ENCODE measurements around the gene OR6N1.

The OR6N1 gene, protein sequence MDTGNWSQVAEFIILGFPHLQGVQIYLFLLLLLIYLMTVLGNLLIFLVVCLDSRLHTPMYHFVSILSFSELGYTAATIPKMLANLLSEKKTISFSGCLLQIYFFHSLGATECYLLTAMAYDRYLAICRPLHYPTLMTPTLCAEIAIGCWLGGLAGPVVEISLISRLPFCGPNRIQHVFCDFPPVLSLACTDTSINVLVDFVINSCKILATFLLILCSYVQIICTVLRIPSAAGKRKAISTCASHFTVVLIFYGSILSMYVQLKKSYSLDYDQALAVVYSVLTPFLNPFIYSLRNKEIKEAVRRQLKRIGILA

GRCh38 chr1:158771950-158772866 lies at the start of gene OR6N1:
Gene OR6N1, minus strand, starts transcription at chr1:158772195. Its CDS starts 5,513 bp downstream, at chr1:158766682.
- DNase-seq, result no peak

DNA sequence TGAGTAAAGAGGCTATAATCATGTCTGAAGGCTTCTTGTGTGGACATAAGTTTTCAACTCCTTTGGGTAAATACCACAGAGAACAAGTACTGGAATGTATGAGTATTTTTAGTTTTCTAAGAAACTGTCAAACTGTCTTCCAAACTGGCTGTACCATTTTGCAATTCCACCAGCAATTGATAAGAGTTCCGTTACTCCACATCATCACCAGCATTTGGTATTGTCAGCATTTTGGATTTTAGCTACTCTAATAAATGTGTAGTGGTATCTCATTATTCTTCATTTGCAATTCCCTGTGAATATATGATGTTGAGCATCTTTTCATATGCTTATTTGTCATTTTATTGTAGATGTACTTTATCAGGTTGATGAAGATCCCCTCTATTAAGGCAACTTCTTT lies 49.7 kb upstream of the OR6N1 start:
- DNase-seq, result no peak

DNA sequence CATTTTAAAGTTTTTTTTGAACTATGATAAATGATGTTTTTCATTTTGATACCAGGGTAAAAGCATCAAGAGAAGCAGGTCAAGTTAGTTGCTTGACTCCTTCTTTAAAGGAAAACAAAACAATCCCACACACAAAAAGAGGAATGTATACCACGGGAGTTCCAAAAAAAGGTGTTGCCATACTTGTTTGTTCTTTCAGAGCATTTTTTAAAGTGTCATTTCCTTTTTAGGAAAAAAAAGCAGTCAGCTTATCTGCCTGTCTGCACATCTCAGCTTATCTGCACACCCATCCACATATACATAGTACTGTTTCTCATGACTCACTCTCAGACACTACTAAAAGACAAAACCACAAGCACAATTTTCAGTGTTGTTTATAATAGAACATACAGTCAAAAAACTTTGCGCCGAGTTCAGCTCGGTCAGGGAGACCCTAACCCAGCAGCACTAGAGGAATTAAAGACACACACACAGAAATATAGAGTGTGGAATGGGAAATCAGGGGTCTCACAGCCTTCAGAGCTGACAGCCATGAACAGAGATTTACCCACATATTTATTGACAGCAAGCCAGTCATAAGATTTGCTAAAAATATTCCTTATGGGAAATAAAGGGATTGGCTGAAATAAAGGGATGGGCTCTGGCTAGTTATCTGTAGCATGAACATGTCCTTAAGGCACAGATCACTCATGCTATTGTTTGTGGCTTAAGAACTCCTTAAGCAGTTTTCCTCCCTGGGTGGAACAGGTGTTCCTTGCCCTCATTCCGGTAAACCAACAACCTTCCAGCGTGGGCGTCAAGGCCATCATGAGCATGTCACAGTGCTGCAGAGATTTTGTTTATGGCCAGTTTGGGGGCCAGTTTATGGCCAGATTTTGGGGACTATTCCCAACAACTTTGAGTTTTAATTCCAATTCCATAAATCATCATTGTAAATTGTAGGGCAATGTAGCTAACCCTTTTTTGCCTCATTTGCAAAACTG lies 47.8 kb upstream of the OR6N1 start:
- no peak for DNase-seq

GRCh38 chr1:158818975-158819431 lies 47.0 kb upstream of the OR6N1 start:
- no peak for DNase-seq

DNA sequence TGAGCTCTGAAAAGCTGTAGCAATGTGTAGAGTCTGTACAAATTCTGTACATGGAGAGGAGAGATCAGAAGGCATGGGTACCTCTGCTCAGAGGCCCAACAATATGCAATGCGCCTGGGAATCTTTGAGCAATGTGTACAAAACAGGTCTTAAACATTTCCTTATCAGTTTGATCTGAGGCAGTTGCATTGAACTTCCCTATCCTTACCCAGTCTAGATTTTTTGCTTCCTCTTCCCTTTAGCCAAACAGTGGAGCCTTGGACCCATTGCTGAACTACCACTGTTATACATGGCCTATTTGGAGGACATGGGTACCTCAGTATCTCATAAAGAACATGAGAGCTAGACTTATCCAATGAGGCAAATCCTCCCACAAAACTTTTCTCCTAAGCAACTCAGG lies 46.6 kb upstream of the OR6N1 start:
- no peak for DNase-seq

DNA sequence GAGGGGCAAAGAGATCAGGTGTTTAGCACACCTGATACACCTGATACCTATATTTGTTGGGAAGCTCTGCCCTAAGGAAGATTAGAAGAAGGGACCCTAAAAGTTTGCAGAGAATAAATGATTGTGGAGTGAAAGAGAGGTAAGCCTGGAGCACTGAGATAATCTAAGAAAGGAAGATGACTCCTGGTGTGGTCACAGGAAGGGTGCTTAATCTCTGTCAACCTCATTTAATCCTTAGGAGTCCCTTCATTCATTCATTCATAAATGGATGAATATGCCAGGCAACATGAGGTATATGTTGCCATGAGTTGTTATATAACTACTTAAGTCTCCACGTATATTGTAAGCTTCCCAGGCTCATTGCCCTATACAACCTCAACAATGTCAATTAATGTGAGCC lies 43.0 kb upstream of the OR6N1 start:
- no peak for DNase-seq

GRCh38 chr1:158813164-158813563 lies 41.2 kb upstream of the OR6N1 start:
- DNase-seq, result no peak

- DNase-seq, result no peak
Observed at GRCh38 chr1:158812336-158812735, 40.3 kb upstream of the OR6N1 start.

GRCh38 chr1:158810311-158810710 lies 38.3 kb upstream of the OR6N1 start:
- DNase-seq, result no peak

- DNase-seq, result no peak
Observed at GRCh38 chr1:158809862-158810261, 37.9 kb upstream of the OR6N1 start.

DNA sequence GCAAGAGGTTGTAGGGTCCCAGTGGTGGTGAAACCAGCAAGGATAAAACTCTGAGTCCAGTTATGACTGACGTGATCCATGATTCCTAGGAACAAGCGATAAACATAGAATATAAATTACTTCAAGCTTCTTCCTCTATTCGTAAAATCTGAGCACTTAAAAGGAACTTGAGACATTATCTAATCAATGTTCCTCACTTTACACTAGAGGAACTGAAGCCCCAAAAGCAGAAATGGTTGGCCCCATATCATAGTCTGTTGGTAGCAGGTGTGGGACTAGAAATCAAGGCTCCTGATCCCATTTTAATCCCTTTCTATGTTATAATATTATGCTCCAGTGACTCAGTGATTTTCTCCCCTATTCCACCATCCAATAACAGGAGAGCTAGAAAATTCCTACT lies 37.3 kb upstream of the OR6N1 start:
- no peak for DNase-seq

DNA sequence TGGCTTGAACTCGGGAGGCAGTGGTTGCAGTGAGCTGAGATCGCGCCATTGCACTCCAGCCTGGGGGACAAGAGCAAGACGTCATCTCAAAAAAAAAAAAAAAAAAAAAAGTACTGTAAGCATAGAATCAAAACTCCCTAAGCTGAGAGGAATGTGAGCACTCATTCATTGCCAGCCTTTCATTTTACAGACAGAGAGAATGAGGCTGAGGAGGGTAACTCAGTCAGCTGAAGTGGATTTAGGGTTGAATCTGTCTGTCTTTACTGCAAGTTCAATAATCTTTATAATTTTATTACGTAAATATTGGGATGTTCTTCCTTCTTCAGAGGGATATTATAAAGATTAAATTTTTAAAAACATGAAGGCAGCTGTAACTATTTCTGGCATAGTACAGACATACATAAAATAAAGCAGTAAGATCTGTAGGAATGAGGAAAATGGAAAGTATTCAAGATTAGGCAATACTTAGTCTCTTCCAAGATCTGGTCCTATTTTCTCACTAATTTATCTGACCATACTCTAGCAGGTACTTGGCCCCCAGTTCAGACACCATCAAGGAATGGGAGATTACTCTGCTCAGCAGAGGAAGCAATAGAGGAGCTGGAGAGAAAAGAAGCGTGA lies 35.0 kb upstream of the OR6N1 start:
- DNase-seq, result no peak

GRCh38 chr1:158803678-158804077 lies 31.7 kb upstream of the OR6N1 start:
- no peak for DNase-seq

GRCh38 chr1:158801396-158801795 lies 29.4 kb upstream of the OR6N1 start:
- no peak for DNase-seq

GRCh38 chr1:158800526-158800925 lies 28.5 kb upstream of the OR6N1 start:
- no peak for DNase-seq

DNA sequence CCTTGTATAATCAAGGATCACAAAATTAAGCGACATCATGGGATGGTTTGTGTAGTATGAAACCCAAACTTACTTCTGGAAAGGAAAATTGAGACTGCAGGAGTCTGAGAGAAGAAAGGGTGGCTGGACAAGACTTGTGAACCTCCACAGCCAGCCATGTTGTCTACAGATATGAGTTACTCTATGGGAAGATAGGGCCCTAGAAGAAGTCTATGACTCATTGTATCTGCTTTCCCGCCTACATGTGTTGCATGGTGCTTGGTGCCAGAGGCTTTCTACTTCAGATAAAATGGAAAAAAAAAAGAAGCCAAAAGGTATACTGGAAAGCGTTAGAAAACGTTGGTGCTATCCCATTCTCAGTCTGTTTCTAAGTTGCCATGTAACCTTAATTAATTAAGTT lies 27.7 kb upstream of the OR6N1 start:
- DNase-seq, result no peak

- DNase-seq, result no peak
Observed at GRCh38 chr1:158798531-158798930, 26.5 kb upstream of the OR6N1 start.

GRCh38 chr1:158794247-158794646 lies 22.3 kb upstream of the OR6N1 start:
- no peak for DNase-seq

- DNase-seq, result no peak
Observed at GRCh38 chr1:158793604-158794003, 21.6 kb upstream of the OR6N1 start.

- no peak for DNase-seq
Observed at GRCh38 chr1:158781104-158781503, 9.1 kb upstream of the OR6N1 start, which contains the start of gene OR6N2. Gene OR6N2, minus strand, starts transcription at chr1:158781204. Its CDS starts 3,569 bp downstream, at chr1:158777635.

GRCh38 chr1:158754420-158754819 lies 17.6 kb downstream of the OR6N1 start, which contains the start of gene OR6K6:
Gene OR6K6, plus strand, starts transcription at chr1:158754720. Its CDS starts 168 bp downstream, at chr1:158754888.
- no peak for DNase-seq

DNA sequence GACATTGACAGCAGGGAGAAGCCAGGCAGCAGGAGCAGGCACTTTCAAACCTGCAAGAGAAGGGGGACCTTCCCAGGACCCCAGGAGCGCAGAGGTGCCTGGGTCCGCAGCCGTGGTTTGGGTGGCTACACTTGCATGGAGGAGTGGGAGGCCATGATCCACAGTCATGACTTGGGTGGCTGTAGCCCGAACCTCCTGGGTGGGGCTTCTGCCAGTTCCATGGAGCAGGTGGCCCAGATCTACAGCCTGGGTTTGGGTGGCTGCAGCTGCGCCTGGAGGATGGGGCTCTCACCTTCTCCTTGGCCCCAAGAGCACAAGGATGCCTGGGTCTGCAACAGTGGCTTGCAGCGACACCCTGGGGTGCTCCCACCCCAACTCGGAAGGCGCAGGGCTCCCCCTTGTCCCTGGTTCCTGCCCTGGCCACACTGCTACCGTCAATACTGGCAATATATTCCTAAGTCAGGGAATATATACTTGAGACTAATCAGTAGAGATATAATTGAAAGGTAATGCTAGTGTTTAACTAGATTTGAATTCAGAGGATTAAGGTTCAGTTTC lies 19.8 kb downstream of the OR6N1 start:
- DNase-seq, result no peak

Measured in eye (tissue), 1 donor.